IMR-90 (cell line): ENCODE results near the gene RAB5B. TPM values are rescaled to one million over a fixed set of nuclear protein-coding genes. Genes with fewer than 3 reads are reported as not detected.

Experiments used
- ATAC-seq: fragments of 200-7000 bp; cut with Tn5 transposase; 2 replicates; pipeline ENCODE4 v1.9.1; 2020; ENCODE audit warnings: low read depth, mild to moderate bottlenecking, moderate library complexity
- BruUV-seq: library from RNA; stranded (reverse); fragments of 400-500 nt; replicated peaks from 2 replicates; lab custom pipeline; 2021; lab: Mats Ljungman, UMichigan
- CTCF ChIA-PET: fragments of 300-600 bp; formaldehyde crosslinking; extraction: SDS; loops from one replicate; lab custom pipeline; 2021; ENCODE audit warnings: antibody characterized with exemption; lab: Yijun Ruan, JAX
- POLR2A ChIA-PET: fragments of 300-600 bp; sonication (Branson Sonifier 250); formaldehyde crosslinking; loops from one replicate; lab custom pipeline; 2022; ENCODE audit warnings: antibody characterized with exemption; ENCODE audit not compliant: unreplicated experiment; lab: Charles Lee
- DNase-seq: peaks from one replicate; pipeline ENCODE4 v3.0.0; 2013
- H2AFZ ChIP-seq: replicated peaks from 2 replicates; pipeline ENCODE3; 2013; ENCODE audit warnings: low read length, mild to moderate bottlenecking; ENCODE audit not compliant: poor library complexity
- H2AK5ac ChIP-seq: 2 replicates; pipeline ENCODE4 v1.6.1; 2013; ENCODE audit warnings: low read depth, low read length, inconsistent platforms
- H2AK9ac ChIP-seq: replicated peaks from 2 replicates; pipeline ENCODE3; 2013; ENCODE audit warnings: mild to moderate bottlenecking, low read depth, low read length, moderate library complexity; ENCODE audit not compliant: poor library complexity
- H2BK120ac ChIP-seq: 2 replicates; pipeline ENCODE4 v1.6.1; 2013; ENCODE audit warnings: low read depth, low read length, inconsistent platforms
- H2BK15ac ChIP-seq: 3 replicates; pipeline ENCODE4 v1.6.1; 2013; ENCODE audit warnings: low read depth, low read length, inconsistent platforms
- H2BK20ac ChIP-seq: 2 replicates; pipeline ENCODE4 v1.6.1; 2013; ENCODE audit warnings: low read depth, mild to moderate bottlenecking, inconsistent platforms, low read length, moderate library complexity
- H2BK5ac ChIP-seq: 2 replicates; pipeline ENCODE4 v1.6.1; 2013; ENCODE audit warnings: mild to moderate bottlenecking, low read depth, low read length, inconsistent platforms; ENCODE audit not compliant: poor library complexity, severe bottlenecking
- H3K14ac ChIP-seq: replicated peaks from 2 replicates; pipeline ENCODE4 v1.6.1; 2013; ENCODE audit warnings: low read depth, low read length, inconsistent platforms
- H3K18ac ChIP-seq: 2 replicates; pipeline ENCODE4 v1.6.1; 2013; ENCODE audit warnings: low read depth, low read length, control low read depth
- H3K23ac ChIP-seq: 2 replicates; pipeline ENCODE4 v1.6.1; 2013; ENCODE audit warnings: low read depth, low read length, inconsistent platforms
- H3K27ac ChIP-seq: 2 replicates; pipeline ENCODE4 v1.5.1; 2013; ENCODE audit warnings: mild to moderate bottlenecking, control low read depth, low read length; ENCODE audit not compliant: insufficient read depth
- H3K27me3 ChIP-seq: 2 replicates; pipeline ENCODE4 v1.6.1; 2013; ENCODE audit warnings: low read length; ENCODE audit not compliant: control insufficient read depth, insufficient read depth
- H3K36me3 ChIP-seq: 2 replicates; pipeline ENCODE4 v1.6.1; 2013; ENCODE audit warnings: low read length, mixed read lengths; ENCODE audit not compliant: control insufficient read depth, insufficient read depth
- H3K4ac ChIP-seq: 2 replicates; pipeline ENCODE4 v1.6.1; 2013; ENCODE audit warnings: low read depth, low read length, inconsistent platforms
- H3K4me1 ChIP-seq: 2 replicates; pipeline ENCODE4 v1.6.1; 2013; ENCODE audit warnings: low read length, mixed read lengths; ENCODE audit not compliant: control insufficient read depth, insufficient read depth
- H3K4me2 ChIP-seq: 2 replicates; pipeline ENCODE4 v1.6.1; 2013; ENCODE audit warnings: low read depth, mild to moderate bottlenecking, control low read depth, low read length, moderate library complexity
- H3K4me3 ChIP-seq: 2 replicates; pipeline ENCODE4 v1.5.1; 2013; ENCODE audit warnings: low read depth, mild to moderate bottlenecking, control low read depth, low read length, moderate library complexity; ENCODE audit not compliant: insufficient read depth
- H3K56ac ChIP-seq: 2 replicates; pipeline ENCODE4 v1.6.1; 2013; ENCODE audit warnings: low read length, inconsistent platforms; ENCODE audit not compliant: insufficient read depth; ENCODE audit errors: extremely low read depth
- H3K79me1 ChIP-seq, 2 experiments: 2 replicates each; pipeline ENCODE4 v1.6.1; 2013; ENCODE audit warnings: low read length in 2 of 2, inconsistent platforms in 1 of 2, low read depth in 1 of 2
- H3K9ac ChIP-seq: 2 replicates; pipeline ENCODE4 v1.6.1; 2013; ENCODE audit warnings: low read depth, low read length, control low read depth
- H3K9me1 ChIP-seq: 2 replicates; pipeline ENCODE4 v1.6.1; 2013; ENCODE audit warnings: low read length, inconsistent platforms; ENCODE audit not compliant: insufficient read depth
- H3K9me3 ChIP-seq: 2 replicates; pipeline ENCODE4 v1.6.1; 2013; ENCODE audit warnings: low read length; ENCODE audit not compliant: control insufficient read depth, insufficient read depth
- H4K20me1 ChIP-seq: 2 replicates; pipeline ENCODE4 v1.6.1; 2013; ENCODE audit warnings: low read length, inconsistent platforms; ENCODE audit not compliant: insufficient read depth
- H4K5ac ChIP-seq: 2 replicates; pipeline ENCODE4 v1.6.1; 2013; ENCODE audit warnings: mild to moderate bottlenecking, low read depth, low read length, control low read depth
- H4K8ac ChIP-seq, 2 experiments: 2 replicates each; pipeline ENCODE4 v1.6.1; 2013; ENCODE audit warnings: low read depth in 2 of 2, low read length in 2 of 2, control low read depth in 1 of 2, inconsistent platforms in 1 of 2
- H4K91ac ChIP-seq: 2 replicates; pipeline ENCODE4 v1.6.1; 2013; ENCODE audit warnings: low read depth, low read length, inconsistent platforms; ENCODE audit not compliant: insufficient read depth
- BHLHE40 ChIP-seq: fragments of 150-350 bp; IDR thresholded peaks from 2 replicates; pipeline ENCODE4 v1.6.1; 2016; ENCODE audit warnings: mild to moderate bottlenecking, low read depth, low read length
- CEBPB ChIP-seq: IDR thresholded peaks from 2 replicates; pipeline ENCODE4 v1.6.1; 2012; ENCODE audit warnings: low read depth, low read length, improper control_type of control experiment
- CHD1 ChIP-seq: IDR thresholded peaks from 2 replicates; pipeline ENCODE4 v1.6.1; 2012; ENCODE audit warnings: low read depth, low read length, improper control_type of control experiment
- ELK1 ChIP-seq: fragments of 150-350 bp; IDR thresholded peaks from 2 replicates; pipeline ENCODE4 v1.6.1; 2016; ENCODE audit warnings: low read depth, mild to moderate bottlenecking, low read length, moderate library complexity, borderline replicate concordance
- FOS ChIP-seq: fragments of 150-350 bp; IDR thresholded peaks from 2 replicates; pipeline ENCODE4 v1.6.1; 2016; ENCODE audit warnings: low read depth, low read length
- MAFK ChIP-seq: IDR thresholded peaks from 2 replicates; pipeline ENCODE4 v1.6.1; 2012; ENCODE audit warnings: low read depth, low read length, improper control_type of control experiment
- MAZ ChIP-seq: IDR thresholded peaks from 2 replicates; pipeline ENCODE4 v1.6.1; 2012; ENCODE audit warnings: low read depth, mild to moderate bottlenecking, low read length, improper control_type of control experiment, moderate library complexity, borderline replicate concordance
- MXI1 ChIP-seq: IDR thresholded peaks from 2 replicates; pipeline ENCODE4 v1.6.1; 2012; ENCODE audit warnings: low read depth, mild to moderate bottlenecking, low read length, moderate library complexity, borderline replicate concordance
- NFE2L2 ChIP-seq: fragments of 150-350 bp; IDR thresholded peaks from 2 replicates; pipeline ENCODE4 v1.6.1; 2016; ENCODE audit warnings: low read depth, mild to moderate bottlenecking, low read length
- POLR2A ChIP-seq: IDR thresholded peaks from 2 replicates; pipeline ENCODE4 v1.6.1; 2012; ENCODE audit warnings: mild to moderate bottlenecking, low read depth, low read length
- RAD21 ChIP-seq: IDR thresholded peaks from 2 replicates; pipeline ENCODE4 v1.6.1; 2012; ENCODE audit warnings: low read length, improper control_type of control experiment
- RCOR1 ChIP-seq: IDR thresholded peaks from 2 replicates; pipeline ENCODE4 v1.6.1; 2012; ENCODE audit warnings: mild to moderate bottlenecking, low read length, improper control_type of control experiment; ENCODE audit not compliant: insufficient replicate concordance
- RFX5 ChIP-seq: IDR thresholded peaks from 2 replicates; pipeline ENCODE4 v1.8.0; 2012; ENCODE audit warnings: low read depth, mild to moderate bottlenecking, low read length, moderate library complexity
- SMC3 ChIP-seq: fragments of 150-350 bp; IDR thresholded peaks from 2 replicates; pipeline ENCODE4 v1.6.1; 2016; ENCODE audit warnings: low read depth, mild to moderate bottlenecking, antibody characterized with exemption, low read length, moderate library complexity
- WGBS, 2 experiments: methylation state at CpG; one replicate each; pipeline versions ENCODE4 v1.1.5 to v1.1.7; 2013; ENCODE audit warnings: missing lambda C conversion rate in 2 of 2; ENCODE audit not compliant: insufficient read length in 1 of 2; ENCODE audit errors: extremely low coverage in 2 of 2; 5-methylcytosine and 5-hydroxymethylcytosine counted together
- dilution Hi-C: fragments of 300-500 bp; cut with HindIII; formaldehyde crosslinking; loops from one replicate; pipeline ENCODE4 v1.14.3; 2018; ENCODE audit warnings: low sequenced_read_pairs; ENCODE audit not compliant: unreplicated experiment
- in situ Hi-C: fragments of 300-500 bp; cut with MboI; formaldehyde crosslinking; loops from 3 replicates; pipeline ENCODE4 v1.14.3; 2019; ENCODE audit warnings: low sequenced_read_pairs, inconsistent platforms, mixed read lengths
- intact Hi-C: fragments of 100-400 bp; cut with micrococcal nuclease; formaldehyde crosslinking; loops from 2 replicates; pipeline ENCODE4 v1.10.0; 2022
- polyA plus RNA-seq, 3 experiments: library from polyadenylated mRNA; depleted of rRNA; stranded (reverse); fragments of >200 nt; gene quantifications; 2 replicates each; pipeline ENCODE4 v1.2.3, GENCODE V29; 2012; ENCODE audit warnings: low replicate concordance in 1 of 3
- total RNA-seq: library from RNA; depleted of rRNA; stranded (reverse); fragments of >200 nt; gene quantifications from 2 replicates; pipeline ENCODE4 v1.2.3, GENCODE V29; 2012
- TF ChIP-seq, protein P1 (sequence below): conservative IDR thresholded peaks from 2 replicates; pipeline ENCODE4 v1.5.1; 2012; ENCODE audit warnings: mild to moderate bottlenecking, low read depth, low read length, improper control_type of control experiment
- TF ChIP-seq, protein P2 (sequence below): fragments of 150-350 bp; IDR thresholded peaks from 2 replicates; pipeline ENCODE4 v1.6.1; 2017; ENCODE audit warnings: mild to moderate bottlenecking, antibody characterized with exemption, low read length, low read depth

The RAB5B gene
- total and polyA plus RNA-seq, 2 of the 4 experiments (the other 2 are of a cell fraction), result 56.5 to 99.2 TPM

DNA sequence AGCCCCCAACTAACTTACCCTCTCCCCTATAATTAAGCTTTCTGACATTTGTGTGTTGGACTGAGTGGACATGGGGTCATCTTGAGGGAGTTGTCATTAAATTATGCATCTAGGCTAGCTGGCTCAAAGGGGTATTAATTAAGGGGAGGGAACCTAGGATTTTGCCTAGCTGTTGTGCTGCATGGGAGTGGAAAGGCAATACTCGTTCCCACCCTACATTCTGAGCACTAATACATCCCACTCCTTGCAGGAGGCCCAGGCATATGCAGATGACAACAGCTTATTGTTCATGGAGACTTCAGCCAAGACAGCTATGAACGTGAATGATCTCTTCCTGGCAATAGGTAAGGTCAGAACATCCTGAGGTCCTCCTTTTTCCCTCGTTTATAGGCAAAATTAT, 17.2 kb downstream of the RAB5B start:
- Histone ChIP-seq H3K56ac (no peak overlapping the region), H3K14ac (no peak overlapping the region), H3K4me3 (no peak overlapping the region), H2BK120ac (no peak overlapping the region), H3K9me1 (0 out of 2 replicates have a peak, but pooled peaks cover 4% of the 10 kb centered on the region), H4K8ac (no peak overlapping the region), H2AFZ (no peak overlapping the region), H2AK5ac (no peak overlapping the region), H2BK5ac (no peak overlapping the region), H3K4me1 (no peaks in the 10 kb centered on the region), H3K27ac (no peak overlapping the region), H2BK15ac (no peak overlapping the region), H4K91ac (no peak overlapping the region), H2BK20ac (no peak overlapping the region), H4K20me1 (no peaks in the 10 kb centered on the region; the same call in 1 of the 2 replicates), H3K23ac (no peak overlapping the region), H2AK9ac (no peak overlapping the region), H3K79me1 (peaks cover 3 to 10% of the 10 kb centered on the region in 2 experiments; a peak in 2 of 4 replicates), H4K5ac (no peak overlapping the region), H3K27me3 (no peaks in the 10 kb centered on the region), H3K18ac (no peak overlapping the region), H3K36me3 (peaks cover 50% of the 10 kb centered on the region), H3K4me2 (no peak overlapping the region), H3K4ac (no peak overlapping the region), H3K9ac (no peak overlapping the region), H3K9me3 (no peaks in the 10 kb centered on the region)
- TF ChIP-seq RCOR1, result no peak
- no peak for TF ChIP-seq RAD21
- TF ChIP-seq MAFK, result no peak
- no peak for TF ChIP-seq MXI1
- no peak for TF ChIP-seq SMC3
- no peak for TF ChIP-seq FOS
- TF ChIP-seq, protein P1, sequence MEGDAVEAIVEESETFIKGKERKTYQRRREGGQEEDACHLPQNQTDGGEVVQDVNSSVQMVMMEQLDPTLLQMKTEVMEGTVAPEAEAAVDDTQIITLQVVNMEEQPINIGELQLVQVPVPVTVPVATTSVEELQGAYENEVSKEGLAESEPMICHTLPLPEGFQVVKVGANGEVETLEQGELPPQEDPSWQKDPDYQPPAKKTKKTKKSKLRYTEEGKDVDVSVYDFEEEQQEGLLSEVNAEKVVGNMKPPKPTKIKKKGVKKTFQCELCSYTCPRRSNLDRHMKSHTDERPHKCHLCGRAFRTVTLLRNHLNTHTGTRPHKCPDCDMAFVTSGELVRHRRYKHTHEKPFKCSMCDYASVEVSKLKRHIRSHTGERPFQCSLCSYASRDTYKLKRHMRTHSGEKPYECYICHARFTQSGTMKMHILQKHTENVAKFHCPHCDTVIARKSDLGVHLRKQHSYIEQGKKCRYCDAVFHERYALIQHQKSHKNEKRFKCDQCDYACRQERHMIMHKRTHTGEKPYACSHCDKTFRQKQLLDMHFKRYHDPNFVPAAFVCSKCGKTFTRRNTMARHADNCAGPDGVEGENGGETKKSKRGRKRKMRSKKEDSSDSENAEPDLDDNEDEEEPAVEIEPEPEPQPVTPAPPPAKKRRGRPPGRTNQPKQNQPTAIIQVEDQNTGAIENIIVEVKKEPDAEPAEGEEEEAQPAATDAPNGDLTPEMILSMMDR, result no peak
- TF ChIP-seq MAZ, result no peak
- TF ChIP-seq CEBPB, result no peak
- TF ChIP-seq ELK1, result no peak
- no peak for TF ChIP-seq BHLHE40
- no peak for TF ChIP-seq CHD1
- TF ChIP-seq RFX5, result no peak
- TF ChIP-seq, protein P2, sequence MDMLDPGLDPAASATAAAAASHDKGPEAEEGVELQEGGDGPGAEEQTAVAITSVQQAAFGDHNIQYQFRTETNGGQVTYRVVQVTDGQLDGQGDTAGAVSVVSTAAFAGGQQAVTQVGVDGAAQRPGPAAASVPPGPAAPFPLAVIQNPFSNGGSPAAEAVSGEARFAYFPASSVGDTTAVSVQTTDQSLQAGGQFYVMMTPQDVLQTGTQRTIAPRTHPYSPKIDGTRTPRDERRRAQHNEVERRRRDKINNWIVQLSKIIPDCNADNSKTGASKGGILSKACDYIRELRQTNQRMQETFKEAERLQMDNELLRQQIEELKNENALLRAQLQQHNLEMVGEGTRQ, result no peak
- TF ChIP-seq POLR2A, result no peak
- TF ChIP-seq NFE2L2, result no peak
- dilution Hi-C loops (no loop called here), intact Hi-C loops (loop anchor here (10.0 kb wide), 1 partner anchor 114 kb away; the partner anchor contains the start of gene PA2G4), in situ Hi-C loops (no loop called here)
- BruUV-seq, result no TSS peak
- WGBS, 2 experiments, result no CpG with 5 or more reads among the region's 3 CpGs
- POLR2A ChIA-PET, result no interaction called here
- ATAC-seq, result no peak
- no peak for DNase-seq
- CTCF ChIA-PET, result interaction anchor here (1.8 kb wide), 1 partner anchor 253 kb away, joined by 4 read pairs; no protein-coding TSS in a partner anchor
